SK-MEL-5 (cell line): ENCODE results near the gene ZNF217. TPM values are rescaled to one million over a fixed set of nuclear protein-coding genes. Genes with fewer than 3 reads are reported as not detected.
"Not testable (repeated sequence)": the region's sequence is repeated elsewhere in the genome, so short reads cannot be mapped to it uniquely, and the experiment has no call there.

Experiments
- DNase-seq: peaks from one replicate; pipeline ENCODE4 v3.0.0-alpha.2; 2016; ENCODE audit warnings: low read depth, low spot score
- in situ Hi-C: cut with HindIII; loops from 2 replicates; pipeline ENCODE4 v1.10.0; 2016; ENCODE audit warnings: low sequenced_read_pairs, high pct_unique_total_duplicates, low pct_unique_long_range_greater_than_20kb
- total RNA-seq: library from RNA; depleted of rRNA; stranded (reverse); fragments of >200 nt; shearing (Covaris generic); gene quantifications from 2 replicates; pipeline ENCODE4 v1.2.3, GENCODE V29; 2014

The ZNF217 gene
- total RNA-seq, 1 experiment from 2014 or later: 13.9 TPM

GRCh38 chr20:53604846-53605245, 11.2 kb upstream of the ZNF217 start:
- DNase-seq, in situ Hi-C loops: not testable (repeated sequence)

- in situ Hi-C loops: no loop called here
- no peak for DNase-seq
These were observed 9.0 kb upstream of the ZNF217 start for GRCh38 chr20:53602661-53603060.

GRCh38 chr20:53599910-53600632, 6.4 kb upstream of the ZNF217 start:
- in situ Hi-C loops: no loop called here
- DNase-seq: no peak

GRCh38 chr20:53599378-53599777, 5.7 kb upstream of the ZNF217 start:
- in situ Hi-C loops: no loop called here

GRCh38 chr20:53599044-53599362, 5.4 kb upstream of the ZNF217 start:
- in situ Hi-C loops: no loop called here
- DNase-seq: no peak

More at GRCh38 chr20:53599378-53599777, 5.7 kb upstream of the ZNF217 start:
- no peak for DNase-seq

- no peak for DNase-seq
- in situ Hi-C loops: no loop called here
These were observed 4.8 kb upstream of the ZNF217 start for GRCh38 chr20:53598140-53599043.

GRCh38 chr20:53597521-53598120, 4.0 kb upstream of the ZNF217 start:
- DNase-seq: no peak
- in situ Hi-C loops: no loop called here

GRCh38 chr20:53597030-53597482, 3.4 kb upstream of the ZNF217 start:
- in situ Hi-C loops: no loop called here
- DNase-seq: no peak

GRCh38 chr20:53596189-53597001, 2.8 kb upstream of the ZNF217 start:
- DNase-seq: peak; percentile 68
- in situ Hi-C loops: not testable (repeated sequence)

- DNase-seq, in situ Hi-C loops: not testable (repeated sequence)
These were observed 2.1 kb upstream of the ZNF217 start for GRCh38 chr20:53595742-53596141.

- no peak for DNase-seq
- in situ Hi-C loops: no loop called here
These were observed 1.4 kb upstream of the ZNF217 start for GRCh38 chr20:53595018-53595378.

GRCh38 chr20:53594068-53595017, 704 bp upstream of the ZNF217 start:
- in situ Hi-C loops: no loop called here
- DNase-seq: peak; percentile 90

GRCh38 chr20:53592992-53593465, 610 bp downstream of the ZNF217 start:
- DNase-seq: no peak
- in situ Hi-C loops: no loop called here

- in situ Hi-C loops: not testable (repeated sequence)
- DNase-seq: peak; percentile 46
These were observed 1.1 kb downstream of the ZNF217 start for GRCh38 chr20:53592454-53592991.

- DNase-seq, in situ Hi-C loops: not testable (repeated sequence)
These were observed 1.6 kb downstream of the ZNF217 start for GRCh38 chr20:53591941-53592441.

- DNase-seq, in situ Hi-C loops: not testable (repeated sequence)
These were observed 2.4 kb downstream of the ZNF217 start for GRCh38 chr20:53591206-53591741.
